Cardiac fibroblast (primary cell): ENCODE data around the gene CA14.
"Not testable (repeated sequence)": the region's sequence is repeated elsewhere in the genome, so short reads cannot be mapped to it uniquely, and the experiment has no call there.

Experiments used
- DNase-seq, 2 donors: peaks; one replicate each; pipeline versions ENCODE4 v3.0.0 to v3.0.0-alpha.2; 2010; ENCODE audit warnings: low read depth in 2 of 2
- H3K4me3 ChIP-seq, 2 donors: replicated peaks in 1 of 2; 1 replicate in 1 of 2; 2 replicates in 1 of 2; pipeline ENCODE4 v1.5.1; 2011; ENCODE audit warnings: low read depth in 2 of 2, low read length in 2 of 2, mild to moderate bottlenecking in 2 of 2, moderate library complexity in 1 of 2
- TF ChIP-seq, protein P1 (sequence below): IDR thresholded peaks from one replicate; pipeline ENCODE4 v1.5.1; 2011; ENCODE audit warnings: low read depth, mild to moderate bottlenecking, low read length, inconsistent platforms

The CA14 gene

DNA sequence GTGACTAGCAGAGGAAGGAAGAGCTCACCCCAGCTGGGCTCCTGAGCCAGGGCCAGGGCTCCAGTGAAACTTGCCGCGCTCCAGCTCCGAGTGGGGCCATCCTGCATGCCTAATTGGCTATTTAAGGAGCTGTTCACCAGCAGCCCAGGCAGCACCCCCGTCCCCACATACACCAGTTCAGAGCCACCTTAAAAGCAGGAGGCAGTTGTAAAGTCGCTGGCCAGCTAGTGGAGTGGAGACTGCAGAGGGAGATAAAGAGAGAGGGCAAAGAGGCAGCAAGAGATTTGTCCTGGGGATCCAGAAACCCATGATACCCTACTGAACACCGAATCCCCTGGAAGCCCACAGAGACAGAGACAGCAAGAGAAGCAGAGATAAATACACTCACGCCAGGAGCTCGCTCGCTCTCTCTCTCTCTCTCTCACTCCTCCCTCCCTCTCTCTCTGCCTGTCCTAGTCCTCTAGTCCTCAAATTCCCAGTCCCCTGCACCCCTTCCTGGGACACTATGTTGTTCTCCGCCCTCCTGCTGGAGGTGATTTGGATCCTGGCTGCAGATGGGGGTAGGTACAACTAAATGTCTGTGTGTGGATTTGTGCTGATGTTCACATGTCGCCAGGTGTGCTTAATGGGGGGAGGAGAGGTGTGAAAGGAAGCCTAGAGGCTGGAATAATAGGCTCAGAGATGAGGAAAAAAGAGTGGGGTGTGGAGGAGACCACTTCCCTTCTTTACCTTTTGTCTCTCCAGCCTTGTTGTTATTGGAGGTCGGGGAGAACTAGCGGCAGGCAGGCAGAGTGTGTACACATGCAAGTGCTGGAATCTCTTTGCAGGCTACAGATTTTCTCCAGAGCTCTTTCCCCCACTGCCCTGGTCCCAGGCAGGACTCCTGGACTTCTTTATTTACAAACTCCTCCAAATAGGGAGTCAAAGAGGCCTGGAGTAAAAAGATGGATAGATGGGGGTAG is at the start of gene CA14:
Gene CA14, plus strand, starts transcription at position 151 of the 962 bp plus-strand sequence. Its CDS starts 355 bp downstream, at position 506.
- no peak for DNase-seq
- TF ChIP-seq, protein P1, sequence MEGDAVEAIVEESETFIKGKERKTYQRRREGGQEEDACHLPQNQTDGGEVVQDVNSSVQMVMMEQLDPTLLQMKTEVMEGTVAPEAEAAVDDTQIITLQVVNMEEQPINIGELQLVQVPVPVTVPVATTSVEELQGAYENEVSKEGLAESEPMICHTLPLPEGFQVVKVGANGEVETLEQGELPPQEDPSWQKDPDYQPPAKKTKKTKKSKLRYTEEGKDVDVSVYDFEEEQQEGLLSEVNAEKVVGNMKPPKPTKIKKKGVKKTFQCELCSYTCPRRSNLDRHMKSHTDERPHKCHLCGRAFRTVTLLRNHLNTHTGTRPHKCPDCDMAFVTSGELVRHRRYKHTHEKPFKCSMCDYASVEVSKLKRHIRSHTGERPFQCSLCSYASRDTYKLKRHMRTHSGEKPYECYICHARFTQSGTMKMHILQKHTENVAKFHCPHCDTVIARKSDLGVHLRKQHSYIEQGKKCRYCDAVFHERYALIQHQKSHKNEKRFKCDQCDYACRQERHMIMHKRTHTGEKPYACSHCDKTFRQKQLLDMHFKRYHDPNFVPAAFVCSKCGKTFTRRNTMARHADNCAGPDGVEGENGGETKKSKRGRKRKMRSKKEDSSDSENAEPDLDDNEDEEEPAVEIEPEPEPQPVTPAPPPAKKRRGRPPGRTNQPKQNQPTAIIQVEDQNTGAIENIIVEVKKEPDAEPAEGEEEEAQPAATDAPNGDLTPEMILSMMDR = no peak
- no peak within 1 kb of the TSS for H3K4me3 ChIP-seq

DNA sequence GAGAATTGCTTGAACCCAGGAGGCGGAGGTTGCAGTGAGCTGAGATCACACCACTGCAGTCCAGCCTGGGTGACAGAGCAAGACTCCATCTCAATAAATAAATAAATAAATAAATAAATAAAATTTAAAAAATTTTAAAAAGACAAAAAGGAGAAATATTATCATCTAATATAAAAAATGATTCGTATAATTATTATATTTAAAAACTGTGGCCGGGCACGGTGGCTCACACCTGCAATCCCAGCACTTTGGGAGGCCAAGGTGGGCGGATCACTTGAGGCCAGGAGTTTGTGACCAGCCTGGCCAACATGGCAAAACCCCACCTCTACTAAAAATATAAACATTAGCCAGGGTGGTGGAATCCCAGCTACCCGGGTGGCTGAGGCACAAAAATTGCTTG is 49.1 kb upstream of the CA14 start:
- H3K4me3 ChIP-seq, DNase-seq: not testable (repeated sequence)

DNA sequence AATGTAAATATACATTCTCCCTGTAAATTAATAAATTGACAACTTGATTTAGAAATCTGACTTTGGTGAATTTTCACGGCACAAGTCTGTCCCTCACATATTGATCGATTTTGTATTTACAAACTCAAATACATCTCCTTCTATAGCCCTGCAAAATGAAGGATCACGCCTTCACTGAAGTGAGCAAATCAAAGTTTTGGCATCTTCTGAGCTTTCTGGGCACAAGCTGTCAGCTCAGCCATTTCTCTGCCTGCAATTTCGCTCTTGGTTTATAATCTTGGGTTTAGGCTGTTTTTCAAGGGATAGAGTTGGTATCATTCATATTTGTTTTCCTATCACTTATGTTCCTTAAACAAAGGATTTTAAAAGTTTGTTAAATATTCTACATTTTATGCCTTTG is 47.5 kb upstream of the CA14 start:
- no peak for DNase-seq
- TF ChIP-seq, protein P1 = no peak

DNA sequence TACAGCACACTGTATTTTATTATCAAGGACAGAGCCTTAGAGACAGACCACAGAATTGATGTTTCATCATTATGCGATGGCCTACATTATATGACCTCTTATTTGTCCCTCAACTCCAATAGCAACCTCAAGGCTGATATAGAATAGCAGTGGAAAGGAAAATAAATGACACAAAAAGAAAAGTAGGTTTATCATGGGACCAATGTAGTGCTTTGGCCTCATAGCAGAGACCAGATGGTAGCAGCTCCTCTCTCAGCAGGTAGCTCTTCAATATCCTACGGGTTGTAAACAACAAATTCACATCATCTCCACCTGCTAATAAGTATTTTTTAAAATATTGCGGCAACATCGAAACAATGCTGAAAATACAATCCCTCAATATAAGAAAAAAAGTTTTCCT is 46.9 kb upstream of the CA14 start:
- H3K4me3 ChIP-seq = no peak overlapping the region
- TF ChIP-seq, protein P1 = no peak
- no peak for DNase-seq

More for the DNA sequence above, 47.5 kb upstream of the CA14 start:
- no peak overlapping the region for H3K4me3 ChIP-seq

DNA sequence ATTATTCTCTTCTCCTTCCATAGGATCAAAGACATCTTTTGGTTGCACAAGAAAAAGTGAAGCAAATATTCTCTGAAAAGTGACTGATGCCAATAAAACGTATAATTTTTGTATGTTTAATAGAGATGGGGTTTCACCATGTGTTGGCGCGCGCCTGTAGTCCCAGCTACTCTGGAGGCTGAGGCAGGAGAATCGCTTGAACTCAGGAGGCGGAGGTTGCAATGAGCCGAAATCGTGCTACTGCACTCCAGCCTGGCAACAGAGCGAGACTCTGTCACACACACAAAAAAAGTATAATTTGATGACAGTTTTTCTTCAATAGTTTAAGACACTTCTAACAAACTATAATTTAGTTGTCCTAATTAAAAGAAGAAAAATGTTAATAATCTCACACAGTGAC is 45.5 kb upstream of the CA14 start:
- TF ChIP-seq, protein P1 = no peak
- H3K4me3 ChIP-seq = no peak overlapping the region
- no peak for DNase-seq

DNA sequence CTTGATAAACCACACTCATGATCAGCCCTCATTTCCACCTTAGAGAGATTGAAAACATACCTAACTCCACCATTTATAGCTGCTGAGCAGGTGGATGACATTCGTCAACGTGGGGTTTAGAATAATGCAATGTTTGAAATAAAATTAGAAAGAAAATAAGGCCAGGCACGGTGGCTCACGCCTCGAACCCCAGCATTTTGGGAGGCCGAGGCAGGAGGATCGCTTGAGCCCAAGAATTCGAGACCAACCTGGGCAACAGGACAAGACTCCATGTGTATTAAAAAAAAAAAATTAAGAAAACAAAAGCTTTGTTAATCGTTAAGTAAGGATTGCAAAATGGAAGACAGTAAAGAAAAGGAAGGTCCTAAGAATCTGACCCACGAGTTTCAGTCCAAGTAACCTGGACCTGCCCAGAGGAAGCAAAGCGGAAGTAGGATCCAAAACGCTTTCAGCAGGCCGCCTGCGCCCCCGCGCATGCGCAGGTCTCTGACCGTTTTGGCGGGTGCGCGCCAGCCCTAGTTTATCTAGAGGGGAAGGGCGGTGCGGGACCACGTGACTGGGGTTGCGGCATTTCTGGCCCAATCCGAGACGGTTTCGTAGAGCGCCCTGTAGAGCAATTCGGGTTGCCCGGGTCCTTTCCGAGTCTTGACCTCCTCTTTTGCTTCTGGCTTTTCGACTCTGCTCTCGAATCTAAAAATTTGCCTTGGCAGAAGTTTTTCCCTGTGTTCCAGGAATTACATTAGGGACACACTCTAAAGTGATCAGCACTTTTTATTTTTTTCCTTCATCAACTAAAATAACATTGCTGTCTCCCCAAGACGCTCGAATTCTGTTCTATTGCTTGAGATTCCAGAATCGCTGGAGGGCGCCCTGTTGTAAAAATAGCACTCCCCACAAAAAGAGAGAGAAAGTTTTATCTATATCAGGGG is 44.1 kb upstream of the CA14 start:
- H3K4me3 ChIP-seq = peak overlapping the region; percentile 39 to 45
- TF ChIP-seq, protein P1 = peak; percentile 22
- DNase-seq = peak; percentile 96

DNA sequence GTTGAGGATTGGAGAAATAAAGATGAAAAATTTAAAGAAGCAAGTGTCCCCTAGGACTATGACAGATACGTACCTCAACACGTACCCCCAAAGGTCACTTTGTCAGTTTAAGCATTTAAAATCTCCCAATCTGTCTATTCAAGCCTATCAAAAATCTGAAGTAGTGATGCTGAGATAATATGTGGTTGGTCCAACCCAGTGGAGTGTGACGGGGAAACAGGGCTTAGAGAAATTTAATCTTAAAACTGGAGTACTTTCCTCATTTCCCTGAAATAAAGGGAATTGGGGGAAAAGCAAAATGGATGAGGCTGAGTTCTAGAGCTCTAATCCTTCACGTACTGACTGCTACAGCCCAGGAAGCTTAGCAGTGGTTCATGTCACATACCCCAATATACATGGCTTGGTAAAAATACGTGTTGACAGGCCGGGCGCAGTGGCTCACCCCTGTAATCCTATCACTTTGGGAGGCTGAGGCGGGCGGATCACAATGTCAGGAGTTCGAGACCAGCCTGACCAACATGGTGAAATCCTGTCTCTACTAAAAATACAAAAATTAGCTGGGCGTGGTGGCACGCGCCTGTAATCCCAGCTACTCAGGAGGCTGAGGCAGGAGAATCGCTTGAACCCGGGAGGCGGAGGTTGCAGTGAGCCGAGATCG is 43.3 kb upstream of the CA14 start:
- not testable (repeated sequence) for DNase-seq
- H3K4me3 ChIP-seq = peak overlapping the region; percentile 39 to 45

DNA sequence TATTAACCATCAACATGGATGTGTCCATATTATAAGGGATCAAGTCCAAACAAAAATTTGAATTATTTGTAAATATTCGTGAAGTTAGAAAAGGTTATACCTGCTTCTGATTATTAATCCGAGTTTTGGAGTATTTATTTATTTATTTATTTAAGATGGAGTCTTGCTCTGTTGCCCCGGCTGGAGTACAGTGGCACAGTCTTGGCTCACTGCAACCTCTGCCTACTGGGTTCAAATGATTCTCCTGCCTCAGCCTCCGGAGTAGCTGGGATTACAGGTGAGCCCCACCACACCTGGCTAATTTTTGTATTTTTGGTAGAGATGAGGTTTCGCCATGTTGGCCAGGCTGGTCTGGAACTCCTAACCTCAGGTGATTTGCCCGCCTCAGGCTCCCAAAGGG is 41.7 kb upstream of the CA14 start:
- not testable (repeated sequence) for DNase-seq

More for the DNA sequence above, 41.7 kb upstream of the CA14 start:
- not testable (repeated sequence) for H3K4me3 ChIP-seq
